HG03575 (cell line): ENCODE data around the gene PRDM16.

ENCODE experiments used
- ATAC-seq: cut with Tn5 transposase; IDR thresholded peaks from one replicate; pipeline ENCODE4 v1.9.1; 2021; ENCODE audit not compliant: unreplicated experiment, insufficient number of reproducible peaks, low FRiP score; ENCODE audit errors: extremely low read depth

PRDM16 gene

DNA sequence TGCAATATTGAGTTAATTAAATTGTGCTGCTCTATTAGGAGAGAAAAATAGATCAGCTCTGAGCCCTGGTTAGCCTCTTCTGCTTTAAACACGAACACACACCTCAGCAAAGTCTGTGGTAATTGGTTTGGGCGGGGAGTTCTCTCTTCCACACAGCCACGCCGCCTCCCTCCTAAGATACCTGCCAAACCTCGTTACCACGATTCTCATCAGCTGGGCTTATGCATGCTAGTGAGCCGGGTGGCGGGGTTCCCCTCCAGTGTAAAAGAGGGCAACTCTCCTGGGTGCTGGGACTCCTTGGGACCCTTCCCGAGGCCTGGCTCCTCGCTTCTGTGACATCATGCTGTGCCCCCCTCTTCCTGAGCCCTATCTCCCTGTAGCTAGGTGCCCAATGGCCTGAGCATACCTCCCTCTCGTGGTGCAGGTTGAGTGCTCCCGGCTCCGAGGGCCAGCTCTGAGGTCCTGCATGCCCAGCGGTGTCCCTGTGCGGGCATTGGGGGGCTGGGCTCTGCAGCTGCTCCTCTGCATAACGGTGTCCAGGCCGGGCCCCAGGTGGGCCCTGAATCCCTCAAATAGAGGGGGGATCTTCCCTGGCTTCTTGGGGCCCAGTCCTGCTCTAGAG, 182.9 kb downstream of the PRDM16 start:
- no peak for ATAC-seq

DNA sequence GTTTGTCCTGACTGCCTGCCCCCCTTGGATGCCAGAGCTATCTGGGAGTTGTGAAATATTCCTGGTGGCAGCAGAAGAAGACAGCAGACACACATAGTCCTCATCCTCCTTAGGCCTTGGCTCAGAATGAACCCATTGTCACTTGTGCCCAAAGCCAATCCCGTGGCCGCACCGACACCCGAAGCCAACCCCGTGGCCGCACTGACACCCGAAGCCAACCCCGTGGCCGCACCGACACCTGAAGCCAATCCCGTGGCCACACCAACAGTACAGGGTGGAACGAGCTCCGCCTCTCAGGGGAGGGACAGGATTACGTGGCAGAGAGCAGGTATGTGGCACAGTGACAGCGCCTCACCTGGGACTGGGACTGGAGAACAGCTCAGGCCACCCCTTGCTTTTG, 186.7 kb downstream of the PRDM16 start:
- no peak for ATAC-seq

DNA sequence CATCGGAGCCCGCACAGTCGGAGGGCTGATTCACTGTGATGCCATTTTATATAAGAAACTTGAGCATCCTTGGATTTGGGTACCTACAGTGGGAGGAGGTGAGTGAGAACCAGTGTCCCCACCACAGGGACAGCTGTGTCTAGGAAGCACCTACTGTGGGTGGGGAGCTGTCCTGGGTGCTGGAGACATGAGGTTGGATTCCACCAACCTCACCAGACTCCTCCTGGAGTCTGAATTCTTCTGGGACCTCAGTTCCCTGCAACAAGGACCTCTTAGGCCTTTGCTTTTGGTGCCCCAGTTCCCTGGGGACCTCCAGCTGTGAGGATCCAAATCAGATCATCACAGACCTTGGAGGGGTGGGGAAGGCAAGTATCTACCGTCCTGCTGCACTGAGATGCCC, 188.8 kb downstream of the PRDM16 start:
- ATAC-seq: no peak

DNA sequence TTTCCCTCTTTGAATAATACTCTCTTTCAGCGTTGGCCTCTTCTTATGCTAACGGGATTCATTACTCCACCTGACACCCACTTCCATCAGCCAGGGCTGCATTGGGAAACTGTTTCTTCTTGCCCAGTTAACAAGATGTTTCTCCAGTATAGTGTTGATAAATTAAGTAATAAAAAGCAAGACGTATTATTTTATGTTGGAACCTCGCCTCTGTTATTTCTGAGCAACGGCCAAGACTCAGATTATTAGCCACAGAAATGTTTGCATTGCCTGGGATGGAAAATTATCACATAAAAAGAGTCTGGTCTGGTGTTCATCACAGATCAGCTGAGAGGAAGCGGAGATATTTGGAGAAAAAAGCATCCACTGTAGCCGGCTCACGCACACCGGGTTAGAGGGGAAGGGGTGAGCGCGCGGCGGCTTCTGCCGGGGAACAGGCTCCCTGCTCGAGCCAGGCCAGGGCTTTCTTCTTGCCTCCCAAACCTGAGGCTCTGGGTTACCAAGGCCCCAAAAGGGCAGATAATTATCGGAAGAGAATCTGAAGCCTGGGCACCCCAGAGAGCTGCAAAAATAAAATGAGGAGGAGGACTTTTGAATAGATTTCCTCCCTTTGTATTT, 189.5 kb downstream of the PRDM16 start:
- ATAC-seq: no peak

DNA sequence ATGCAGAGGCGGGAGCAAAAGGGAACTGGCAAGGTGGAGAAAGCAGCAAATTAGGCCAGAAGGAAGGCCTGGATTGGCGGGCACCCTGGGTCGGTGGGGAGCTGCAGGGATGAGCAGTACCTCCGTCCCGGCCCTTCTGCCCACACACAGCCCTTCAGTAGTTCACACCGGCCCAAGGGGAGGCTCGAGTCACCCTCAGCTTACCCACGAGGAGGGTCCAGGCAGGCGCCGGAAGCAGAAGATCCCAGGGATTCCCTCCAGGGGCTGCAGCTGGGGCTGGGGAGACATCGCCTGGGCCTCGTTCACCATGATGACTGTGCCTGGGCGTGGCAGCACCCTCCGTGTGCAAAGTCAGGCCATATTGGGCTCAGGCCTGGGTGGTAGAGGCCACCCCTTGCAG, 190.0 kb downstream of the PRDM16 start:
- no peak for ATAC-seq

DNA sequence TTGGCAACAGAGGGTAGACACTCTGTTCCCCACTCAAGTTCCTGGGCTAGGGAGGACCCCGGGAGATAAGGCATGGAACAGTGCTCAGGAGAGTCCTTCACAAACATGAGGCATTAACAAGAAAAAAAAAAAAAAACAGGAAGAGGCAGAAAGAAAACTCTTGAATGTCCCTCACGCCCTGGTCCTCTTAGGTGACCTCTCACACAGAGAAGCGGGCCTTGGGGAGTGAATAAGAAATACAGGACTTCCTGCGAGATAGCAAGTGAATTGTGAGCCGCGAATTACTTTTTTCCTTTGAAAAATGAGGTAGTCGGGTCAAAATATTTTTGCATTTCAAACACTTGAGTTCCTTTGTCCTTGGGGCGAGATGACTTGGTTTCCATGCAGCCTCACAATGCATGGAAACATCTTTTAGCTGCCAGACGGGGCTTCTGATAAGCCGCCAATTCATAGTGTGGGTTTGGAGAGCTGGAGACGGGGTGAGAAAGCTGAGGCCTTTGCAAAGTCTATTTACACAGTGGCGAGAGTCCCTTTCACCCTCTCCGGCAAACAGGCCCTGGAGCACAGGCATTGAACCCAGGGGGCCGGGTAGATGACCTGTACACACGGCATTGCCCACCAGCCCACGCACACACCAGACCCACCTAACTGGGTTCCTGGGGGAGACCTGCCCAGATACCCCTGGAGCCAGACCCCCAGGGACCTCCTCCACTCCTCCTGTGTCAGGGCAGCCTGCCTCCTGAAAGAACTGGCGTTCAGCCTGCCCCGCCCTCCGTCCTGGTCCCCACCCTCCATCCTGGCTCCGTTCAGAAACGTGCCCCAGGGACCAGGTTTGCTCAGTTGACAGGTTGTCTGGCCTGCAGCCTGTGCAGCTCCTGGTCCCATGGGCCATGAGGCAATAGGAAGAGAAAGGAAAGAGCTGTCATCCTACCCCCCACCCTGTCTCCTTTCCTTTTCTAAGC, 192.3 kb downstream of the PRDM16 start:
- ATAC-seq: no peak

DNA sequence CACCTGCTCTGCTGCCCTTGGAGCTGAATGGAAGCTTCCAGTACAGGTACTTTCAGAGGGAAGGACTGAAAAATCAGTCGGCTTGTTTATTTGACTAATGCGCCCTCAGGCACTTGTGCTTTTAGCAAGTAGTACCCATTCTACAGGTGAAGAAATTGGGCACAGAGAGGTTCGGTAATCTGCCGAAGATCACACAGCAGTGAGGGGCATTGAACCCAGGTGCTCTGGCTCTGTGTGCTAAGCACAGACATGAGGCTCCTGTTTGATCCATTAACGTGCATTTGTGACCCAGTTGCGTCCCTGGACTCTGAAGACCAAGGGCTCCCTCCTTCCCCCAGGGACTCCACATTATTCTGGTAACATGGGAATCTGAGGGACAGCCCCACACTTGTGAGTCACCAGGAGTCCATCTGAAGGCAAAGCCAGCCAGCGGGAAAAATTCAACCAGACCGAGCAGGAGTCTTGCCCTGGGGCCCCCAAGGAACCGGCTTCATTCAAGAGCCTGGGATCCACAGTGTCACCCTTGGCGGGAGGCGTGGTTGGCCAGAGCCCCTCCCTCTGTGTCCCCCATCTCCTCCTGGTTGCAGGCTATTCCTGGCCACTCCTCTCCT, 193.1 kb downstream of the PRDM16 start:
- ATAC-seq: no peak

DNA sequence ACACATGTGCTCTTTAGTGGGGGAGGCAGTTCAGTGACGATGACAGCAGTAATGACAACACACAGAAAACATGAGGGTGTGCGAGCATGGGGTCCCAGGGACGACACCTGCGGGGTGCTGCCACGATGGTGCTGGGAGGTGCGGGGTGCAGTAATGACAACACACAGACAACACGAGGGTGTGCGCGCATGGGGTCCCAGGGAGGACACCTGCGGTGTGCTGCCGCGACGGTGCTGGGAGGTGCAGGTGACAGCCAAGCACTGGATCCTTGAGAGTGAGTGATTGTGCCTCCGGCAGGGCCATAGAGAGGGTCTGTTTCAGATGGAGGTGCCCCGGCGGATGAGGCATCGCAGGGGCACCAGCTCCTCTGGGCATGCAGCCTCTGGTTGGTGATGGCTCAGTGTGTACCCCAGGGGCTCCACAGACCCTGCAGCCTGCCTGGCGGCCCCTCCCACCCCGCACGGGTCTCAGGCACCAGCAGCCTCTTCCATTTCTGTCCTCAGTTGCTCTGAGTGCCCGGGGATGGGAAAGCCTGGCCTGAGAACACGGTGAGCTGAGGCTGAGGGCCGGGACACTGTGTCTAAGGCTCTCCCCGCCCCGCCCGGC, 193.8 kb downstream of the PRDM16 start:
- no peak for ATAC-seq

DNA sequence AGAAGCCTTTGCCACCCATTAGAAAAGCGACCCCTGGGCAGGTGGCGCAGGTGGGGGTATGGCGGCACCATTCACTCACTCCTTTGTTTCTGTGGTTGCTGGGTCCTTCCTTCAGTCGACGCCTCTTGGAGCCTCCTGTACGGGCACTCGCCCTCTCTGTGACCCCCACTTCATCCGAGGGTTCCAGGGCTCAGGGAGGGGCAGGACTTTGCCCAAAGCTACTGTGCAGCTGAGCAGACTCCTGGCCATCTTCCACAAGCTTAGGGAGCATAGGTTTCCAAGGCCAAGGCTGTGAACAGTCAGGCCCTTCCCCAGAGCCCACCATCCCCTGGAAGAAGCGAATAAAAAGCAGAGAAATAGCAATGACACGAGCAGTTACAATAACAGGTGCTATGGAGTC, 194.8 kb downstream of the PRDM16 start:
- no peak for ATAC-seq

DNA sequence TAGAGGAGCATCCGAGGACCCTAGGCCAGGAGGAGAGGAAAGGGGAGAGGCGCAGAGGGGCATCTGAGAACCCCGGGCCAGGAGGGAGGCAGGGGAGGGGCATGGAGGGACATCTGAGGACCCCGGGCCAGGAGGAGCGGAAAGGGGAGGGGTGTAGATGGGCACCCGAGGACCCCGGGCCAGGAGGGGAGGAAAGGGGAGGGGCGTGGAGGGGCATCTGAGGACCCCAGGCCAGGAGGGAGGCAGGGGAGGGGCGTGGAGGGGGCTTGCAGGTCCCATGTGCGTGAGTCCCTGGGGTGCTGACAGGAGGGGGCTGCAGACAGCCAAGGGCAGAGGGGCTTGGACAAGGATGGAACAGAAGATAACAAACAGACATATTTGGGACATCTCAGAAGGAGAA, 195.5 kb downstream of the PRDM16 start:
- no peak for ATAC-seq

DNA sequence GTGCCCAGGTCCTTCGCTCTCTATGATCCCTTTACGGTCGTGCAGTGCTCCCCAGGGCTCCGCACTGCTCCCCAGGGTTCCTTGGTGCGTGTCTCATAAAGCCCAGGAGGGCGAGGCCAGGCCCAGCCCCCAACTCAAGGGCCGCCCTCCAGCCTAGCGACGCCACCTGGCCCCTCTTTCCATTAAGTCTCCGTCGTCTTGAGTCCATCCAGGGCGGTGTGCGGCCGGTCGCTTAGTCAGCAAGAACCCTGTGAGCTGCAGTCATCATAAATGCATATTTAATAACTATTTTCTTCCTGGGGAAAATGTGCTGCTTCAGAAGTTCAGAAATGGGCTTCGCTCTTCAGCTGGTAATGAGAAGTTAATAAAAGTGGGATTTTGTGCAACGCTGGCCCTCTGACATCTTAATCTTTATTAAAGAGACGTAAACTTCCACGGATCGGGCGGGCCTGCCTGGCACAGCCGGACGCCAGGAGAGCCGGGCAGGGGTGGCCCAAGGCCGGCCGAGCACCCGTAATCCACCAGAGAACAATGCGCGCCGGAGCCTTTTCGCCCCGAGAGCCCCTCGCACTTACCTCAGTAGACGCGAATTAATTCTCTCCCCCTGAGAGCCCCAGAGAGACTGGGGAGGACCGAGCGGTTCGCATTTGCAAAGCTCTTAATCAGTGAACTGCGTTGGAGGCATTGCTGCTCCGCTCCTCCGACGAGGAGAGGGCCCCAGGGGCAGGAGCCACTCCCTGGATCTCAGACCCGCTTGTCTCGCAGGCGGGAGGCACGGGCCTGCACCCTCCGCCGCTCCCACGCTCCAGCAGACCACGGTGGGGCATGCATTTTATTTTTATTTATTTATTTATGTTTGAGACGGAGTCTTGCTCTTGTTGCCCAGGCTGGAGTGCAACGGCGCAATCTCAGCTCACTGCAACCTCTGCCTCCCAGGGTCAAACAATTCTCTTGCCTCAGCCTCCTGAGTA, 197.1 kb downstream of the PRDM16 start:
- ATAC-seq: no peak

DNA sequence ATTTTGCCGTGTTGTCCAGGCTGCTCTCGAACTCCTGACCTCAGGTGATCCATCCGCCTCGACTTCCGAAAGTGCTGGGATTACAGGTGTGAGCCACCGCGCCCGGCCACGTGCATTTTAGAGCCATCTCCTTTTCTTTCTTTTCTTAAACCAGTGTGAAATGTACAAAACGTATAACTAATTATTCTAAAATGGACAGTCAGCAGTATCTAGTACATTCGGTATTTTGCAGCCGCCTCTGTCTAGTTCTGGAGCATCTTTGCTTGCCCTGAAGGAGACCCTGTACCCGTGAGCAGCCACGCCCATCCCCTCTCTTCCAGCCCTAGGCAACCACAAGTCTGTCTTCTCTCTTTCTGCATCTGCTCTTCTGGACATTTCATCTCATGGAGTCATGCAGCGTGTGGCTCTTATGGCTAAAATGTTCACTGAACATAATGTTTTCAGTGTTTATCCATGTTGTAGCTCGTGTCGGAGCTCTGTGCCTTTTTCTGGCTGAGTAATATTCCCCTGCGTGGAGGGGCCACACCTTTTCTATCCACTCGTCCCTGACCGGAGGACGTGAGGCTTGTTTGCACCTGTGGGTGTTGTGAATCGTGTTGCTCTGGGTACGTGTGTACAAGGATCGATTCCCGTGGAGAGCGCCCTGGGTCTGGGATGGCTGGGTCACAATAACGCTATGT, 198.0 kb downstream of the PRDM16 start:
- no peak for ATAC-seq

DNA sequence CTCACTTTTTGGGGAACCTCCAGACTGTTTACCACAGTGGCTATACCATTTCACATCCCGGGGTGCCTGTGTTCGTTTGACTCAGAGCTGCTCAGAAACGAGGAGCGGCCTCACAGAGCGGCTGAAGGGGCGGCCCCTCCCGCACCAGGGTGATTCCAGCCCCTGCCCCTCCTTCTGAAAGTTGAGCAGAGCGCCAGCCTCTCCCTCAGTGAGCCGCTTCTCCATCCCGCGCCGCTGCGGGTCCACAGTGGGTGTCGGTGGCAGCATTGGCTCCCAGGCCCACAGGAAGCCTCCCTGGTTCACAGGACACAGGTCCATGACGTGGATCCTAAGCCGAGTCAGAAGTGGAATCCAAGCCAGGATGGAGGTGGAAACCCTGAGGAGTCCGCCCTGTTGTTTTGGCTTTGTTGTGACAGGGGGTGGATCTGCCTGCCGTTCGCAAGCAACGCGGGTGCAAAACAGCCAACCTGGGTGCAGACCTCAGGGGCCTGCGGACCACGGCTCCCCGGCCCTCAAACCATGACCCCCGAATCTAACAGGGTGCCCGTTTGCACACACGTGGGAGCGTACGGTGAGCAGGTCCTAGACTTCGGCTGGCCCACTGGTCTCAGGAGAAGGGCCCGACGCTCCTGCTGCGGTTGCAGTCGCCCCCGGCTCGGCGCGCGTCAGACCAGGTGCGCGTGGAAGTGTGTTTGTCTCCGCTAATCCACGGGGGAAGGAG, 198.7 kb downstream of the PRDM16 start:
- ATAC-seq: no peak

DNA sequence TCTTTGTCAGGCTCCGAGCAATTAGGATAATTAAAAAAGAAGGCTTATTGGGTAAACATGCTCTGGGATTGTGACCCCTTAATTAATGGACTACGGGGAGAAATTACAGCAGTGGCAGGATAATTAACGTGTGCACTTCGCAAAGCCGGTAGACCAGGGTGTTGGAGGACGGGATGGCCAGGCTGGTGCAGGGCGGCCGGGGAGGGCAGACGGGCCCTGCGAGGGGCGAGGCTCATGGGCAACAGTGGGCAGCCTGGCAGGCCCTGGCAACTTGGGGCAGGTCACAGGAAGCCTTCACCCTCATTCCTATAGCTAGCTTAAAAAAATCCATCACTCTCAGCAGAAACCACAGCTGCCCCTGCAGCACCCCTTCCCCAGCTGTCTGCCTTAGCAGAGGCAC, 199.3 kb downstream of the PRDM16 start:
- ATAC-seq: no peak

DNA sequence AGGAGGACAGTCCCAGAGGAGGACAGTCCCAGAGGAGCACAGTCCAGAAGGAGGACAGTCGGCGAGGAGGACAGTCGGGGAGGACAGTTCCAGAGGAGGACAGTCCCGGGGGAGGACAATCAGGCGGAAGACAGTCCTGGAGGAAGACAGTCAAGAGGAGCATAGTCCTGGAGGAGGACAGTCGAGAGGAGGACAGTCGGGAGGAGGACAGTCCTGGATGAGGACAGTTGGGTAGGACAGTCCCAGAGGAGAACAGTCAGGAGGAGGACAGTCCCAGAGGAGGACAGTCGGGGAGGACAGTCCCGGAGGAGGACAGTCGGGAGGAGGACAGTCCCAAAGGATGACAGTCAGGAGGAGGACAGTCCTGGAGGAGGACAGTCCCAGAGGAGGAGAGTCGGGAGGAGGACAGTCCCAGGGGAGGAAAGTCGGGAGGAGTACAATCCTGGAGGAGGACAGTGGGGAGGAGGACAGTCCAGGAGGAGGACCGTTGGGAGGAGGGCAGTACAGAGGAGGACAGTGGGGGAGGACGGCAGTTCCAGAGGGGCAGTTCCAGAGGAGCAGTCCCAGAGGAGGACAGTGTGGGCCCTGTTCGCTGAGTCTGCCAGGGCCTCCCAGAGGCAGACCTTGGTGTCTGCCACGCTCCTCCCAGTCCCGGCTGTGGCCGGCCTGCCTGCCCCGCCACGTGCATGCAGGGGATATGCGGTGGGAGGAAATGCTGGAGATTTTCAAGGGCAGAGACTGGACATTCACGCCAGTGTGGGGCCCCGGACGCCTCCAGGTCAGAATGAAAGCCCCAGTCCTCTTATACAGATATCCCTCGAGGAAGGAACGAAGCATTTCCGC, 201.6 kb downstream of the PRDM16 start:
- ATAC-seq: no peak

DNA sequence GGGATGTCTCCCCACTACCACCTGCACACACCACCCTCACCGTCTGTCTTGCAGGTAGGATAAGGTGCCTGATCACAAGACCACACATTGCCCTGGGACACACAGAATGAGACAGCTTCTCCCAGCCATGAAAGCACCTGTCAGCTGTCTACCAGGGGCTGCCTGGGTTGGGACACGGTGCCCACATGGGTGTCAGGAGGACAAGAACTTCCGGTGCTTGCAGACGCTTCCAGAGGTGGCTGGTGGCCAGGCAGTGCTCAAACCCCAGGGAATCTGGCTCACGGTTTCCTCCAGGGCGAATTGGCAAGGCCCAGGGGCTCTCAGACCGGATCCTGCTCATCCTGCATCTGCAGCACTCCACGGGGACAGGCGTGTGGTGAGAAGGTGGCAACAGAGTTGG, 202.9 kb downstream of the PRDM16 start:
- ATAC-seq: no peak
